Stimulated activated CD8-positive, alpha-beta memory T cell treated with anti-CD3 and anti-CD28 coated beads, Interleukin-2, amount 100 ng/mL, for 48 hours (primary cell): ENCODE measurements around the gene MYRFL.
"Not testable (repeated sequence)": the region's sequence is repeated elsewhere in the genome, so short reads cannot be mapped to it uniquely, and the experiment has no call there.

Experiments
- DNase-seq, 2 donors: peaks; one replicate each; pipeline ENCODE4 v3.0.0-alpha.2; 2020; ENCODE audit warnings: low read depth in 2 of 2

The MYRFL gene

DNA sequence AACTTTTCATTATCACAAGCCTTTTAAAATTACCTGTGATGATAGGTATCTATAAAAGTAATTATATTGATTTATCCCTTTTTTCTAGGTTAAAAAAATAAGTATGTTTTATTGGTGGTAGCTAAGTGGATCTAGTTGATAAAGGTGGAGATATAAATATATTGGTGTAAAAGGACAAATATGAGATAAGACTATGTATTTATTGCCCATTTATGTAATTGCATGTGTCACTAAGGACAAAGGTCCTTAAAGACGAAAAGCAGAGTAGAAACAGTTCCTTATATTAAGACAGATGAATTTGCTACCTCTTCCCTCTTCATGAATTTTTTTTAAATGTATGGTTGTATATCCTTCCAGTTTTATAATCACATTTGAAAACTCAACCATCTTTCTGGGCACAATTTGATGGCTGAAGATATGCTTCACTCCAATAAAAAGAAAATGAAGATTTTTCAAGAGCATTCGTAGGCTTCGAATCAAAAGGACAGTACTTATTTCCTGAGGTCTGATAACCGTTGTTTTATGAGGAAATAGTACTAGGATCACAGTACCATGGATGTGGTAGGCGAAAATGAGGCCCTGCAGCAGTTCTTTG is at the start of gene MYRFL:
Gene MYRFL, plus strand, starts transcription at position 262 of the 595 bp plus-strand sequence. Its CDS starts 291 bp downstream, at position 553.
- DNase-seq = no peak

DNA sequence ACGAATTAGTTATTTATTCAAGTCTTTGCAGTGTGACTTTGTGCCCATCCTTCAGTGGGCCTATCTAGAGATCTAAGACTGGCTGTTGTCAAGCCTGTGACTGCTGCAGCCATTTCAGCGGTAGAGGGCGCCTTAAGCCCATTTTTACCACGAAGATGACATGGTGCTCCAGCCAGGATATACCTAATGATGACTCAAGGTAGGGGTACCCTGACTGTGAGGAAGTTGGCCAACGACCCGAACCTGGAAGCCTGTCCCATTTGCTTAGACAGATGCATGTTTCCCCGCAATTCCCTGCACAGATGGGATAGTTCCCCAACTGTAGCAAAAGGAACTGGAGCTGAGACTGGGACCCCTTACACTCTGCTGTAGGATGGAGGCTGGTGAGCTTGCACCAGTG is 45.1 kb upstream of the MYRFL start:
- no peak for DNase-seq

DNA sequence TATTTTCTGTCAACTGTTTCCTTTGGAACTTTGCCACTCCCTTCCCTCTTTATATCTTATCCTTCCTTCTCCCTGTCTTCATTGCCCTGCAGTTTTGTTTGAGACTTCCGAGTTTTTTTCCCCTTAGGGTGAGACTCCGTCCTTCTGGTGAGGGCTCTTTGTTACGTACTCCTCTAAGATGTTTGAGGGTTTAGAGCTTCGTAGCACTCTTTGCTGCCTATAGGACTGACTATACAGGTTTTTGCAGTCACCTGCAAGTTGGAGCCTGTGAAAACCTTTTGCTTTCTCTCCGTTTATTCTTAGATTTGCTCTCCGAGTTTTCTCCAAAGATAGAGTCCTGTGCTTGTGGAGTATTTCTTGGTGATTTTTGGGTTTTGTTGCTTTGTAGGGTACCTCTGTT is 41.7 kb upstream of the MYRFL start:
- DNase-seq = no peak

DNA sequence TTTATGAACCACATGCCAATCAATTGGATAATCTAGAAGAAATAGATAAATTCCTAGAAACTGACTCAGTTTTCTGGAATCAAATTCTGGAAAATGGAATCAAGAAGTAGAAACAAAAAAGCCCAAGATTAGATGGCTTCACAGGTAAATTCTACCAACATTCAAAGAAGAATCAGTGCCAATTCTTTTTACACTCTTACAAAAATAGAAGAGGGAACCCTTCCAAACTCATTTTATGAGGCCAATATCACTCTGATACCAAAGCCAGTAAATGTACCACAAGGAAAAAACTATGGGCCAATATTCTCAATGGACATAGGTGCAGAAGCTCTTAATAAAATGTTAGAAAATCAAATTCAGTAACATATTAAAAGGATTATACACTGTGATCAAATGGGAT is 35.7 kb upstream of the MYRFL start:
- DNase-seq = no peak

DNA sequence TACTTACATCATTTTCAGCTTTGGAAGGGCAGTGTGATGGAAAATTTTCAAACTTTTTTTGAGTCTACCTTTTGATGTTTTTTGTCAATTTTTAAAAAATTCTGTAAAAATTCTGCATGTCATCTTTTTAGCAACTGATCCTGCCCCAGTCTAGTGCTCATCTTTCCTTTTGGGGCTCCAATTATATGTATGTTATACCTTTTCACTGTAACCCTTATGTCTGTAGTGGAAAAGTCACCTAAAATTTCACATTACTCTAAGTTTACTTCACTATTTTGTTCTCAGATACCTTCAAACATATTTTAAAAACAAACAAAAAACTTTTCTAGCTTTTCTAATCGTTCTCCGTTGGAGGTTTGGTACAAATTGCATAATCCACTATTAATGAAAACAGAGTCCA is 32.5 kb upstream of the MYRFL start:
- no peak for DNase-seq

DNA sequence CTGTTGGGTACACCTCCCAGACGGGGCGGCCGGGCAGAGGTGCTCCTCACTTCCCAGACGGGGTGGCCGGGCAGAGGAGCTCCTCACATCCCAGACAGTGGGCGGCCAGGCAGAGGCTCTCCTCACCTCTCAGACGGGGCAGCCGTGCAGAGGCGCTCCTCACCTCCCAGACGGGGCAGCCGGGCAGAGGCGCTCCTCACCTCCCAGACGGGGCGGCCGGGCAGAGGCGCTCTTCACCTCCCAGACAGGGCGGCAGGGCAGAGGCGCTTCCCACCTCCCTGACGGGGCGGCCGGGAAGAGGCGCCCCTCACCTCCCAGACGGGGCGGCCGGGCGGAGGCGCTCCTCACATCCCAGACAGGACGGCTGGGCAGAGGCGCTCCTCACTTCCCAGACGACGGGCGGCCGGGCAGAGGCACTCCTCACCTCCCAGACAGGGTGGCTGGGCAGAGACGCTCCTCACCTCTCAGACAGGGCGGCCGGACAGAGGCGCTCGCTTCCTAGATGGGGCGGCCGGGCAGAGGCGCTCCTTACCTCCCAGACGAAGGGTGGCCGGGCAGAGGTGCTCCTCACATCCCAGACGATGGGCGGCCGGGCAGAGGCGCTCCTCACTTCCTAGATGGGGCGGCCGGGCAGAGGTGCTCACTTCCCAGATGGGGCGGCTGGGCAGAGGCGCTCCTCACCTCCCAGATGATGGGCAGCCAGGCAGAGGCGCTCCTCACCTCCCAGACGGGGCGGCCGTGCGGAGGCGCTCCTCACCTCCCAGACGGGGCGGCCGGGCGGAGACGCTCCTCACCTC is 17.7 kb upstream of the MYRFL start:
- not testable (repeated sequence) for DNase-seq

DNA sequence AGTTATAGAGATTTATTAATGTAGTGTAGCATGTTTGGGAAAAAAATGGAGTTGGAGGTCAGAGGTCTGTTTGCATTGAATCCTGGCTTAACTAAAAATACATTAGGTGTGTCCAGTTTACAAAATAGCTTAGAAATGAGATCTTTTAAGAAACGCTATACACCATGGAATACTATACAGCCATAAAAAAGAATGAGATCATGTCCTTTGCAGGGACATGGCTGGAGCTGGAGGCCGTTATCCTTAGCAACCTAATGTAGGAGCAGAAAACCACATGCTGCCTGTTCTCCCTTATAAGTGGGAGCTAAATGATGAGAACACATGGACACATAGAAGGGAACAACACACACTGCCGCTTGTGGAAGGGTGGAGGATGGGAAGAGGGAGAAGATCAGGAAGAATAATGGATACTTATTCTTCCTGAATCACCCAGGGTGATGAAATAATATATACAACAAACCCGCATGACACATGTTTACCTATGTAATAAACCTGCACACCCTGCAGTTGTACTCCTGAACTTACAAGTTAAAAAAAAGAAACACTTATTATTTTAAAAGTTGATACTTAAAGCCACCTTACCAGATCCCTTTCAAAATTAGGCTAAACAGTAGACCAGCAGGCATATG is 14.0 kb upstream of the MYRFL start:
- no peak for DNase-seq

DNA sequence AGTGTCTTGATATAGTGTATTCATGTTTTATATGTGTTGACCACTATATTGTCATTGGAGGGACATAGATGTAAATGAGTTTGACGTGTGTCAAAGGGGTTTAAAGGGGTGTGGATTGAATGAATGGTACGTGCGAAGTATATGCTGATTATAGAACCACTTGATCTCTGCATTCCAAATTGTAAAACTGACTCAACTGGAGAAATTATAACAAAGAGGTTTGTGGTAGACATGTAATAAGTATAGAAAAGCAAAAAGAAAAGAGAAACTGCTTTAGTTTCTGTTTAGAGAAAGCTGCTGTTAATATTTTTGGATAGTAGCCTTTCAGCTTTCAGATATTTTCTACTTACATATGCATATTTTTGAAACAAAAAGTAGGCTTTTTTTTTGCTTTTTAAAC is 8.9 kb upstream of the MYRFL start:
- DNase-seq = no peak

DNA sequence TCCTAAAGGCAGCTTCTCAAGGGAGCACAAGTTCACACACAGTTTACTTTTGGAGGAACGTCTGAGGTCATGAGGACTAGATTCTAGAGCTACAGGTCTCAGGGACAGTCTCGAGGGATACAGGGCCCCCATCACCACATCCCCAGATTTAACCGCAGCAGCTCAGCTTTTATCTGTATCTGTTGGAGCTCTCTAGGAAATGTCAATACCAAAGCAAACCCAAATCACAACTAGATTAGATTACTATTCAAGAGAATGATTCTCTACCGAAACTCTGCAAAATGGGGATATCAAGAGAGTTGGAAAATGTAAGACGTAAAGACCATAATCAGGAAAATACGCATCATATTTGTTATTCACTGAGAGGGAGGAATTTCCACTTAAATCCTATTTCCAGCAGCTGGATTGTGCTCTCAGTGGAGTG is 4.0 kb upstream of the MYRFL start:
- DNase-seq = no peak

DNA sequence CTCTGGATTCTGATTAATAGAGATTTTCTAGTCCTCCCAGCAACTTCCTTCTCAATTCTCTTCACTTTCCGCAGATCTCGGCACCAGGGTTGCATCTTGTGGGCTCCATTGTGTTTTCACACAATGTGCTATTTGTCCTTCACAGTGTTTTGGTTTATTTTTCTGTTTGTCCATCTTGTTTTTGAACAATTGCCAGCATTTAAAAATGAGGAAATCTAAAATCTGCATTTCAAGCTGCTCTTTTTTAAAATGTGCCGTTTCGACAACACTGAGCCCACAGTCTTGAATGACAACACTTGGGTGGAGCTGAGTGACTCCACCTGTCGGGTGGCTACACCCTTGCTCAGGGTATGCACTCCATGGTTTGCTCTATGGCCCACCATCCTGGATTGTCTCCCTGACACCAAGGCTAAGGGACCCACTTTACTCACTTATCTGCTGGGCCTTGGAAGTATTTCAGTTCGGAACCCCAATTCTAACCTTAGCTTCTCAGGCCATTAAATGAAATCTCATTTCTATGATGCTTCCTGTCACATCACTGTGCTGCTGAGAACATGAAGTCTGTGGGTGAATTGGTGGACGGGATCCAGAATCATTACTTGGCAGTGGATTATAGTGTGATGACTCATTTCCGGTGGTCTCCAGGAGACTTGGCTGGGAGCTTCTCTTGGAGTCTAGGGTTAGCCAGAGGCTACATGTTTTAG is 3.4 kb upstream of the MYRFL start:
- no peak for DNase-seq

DNA sequence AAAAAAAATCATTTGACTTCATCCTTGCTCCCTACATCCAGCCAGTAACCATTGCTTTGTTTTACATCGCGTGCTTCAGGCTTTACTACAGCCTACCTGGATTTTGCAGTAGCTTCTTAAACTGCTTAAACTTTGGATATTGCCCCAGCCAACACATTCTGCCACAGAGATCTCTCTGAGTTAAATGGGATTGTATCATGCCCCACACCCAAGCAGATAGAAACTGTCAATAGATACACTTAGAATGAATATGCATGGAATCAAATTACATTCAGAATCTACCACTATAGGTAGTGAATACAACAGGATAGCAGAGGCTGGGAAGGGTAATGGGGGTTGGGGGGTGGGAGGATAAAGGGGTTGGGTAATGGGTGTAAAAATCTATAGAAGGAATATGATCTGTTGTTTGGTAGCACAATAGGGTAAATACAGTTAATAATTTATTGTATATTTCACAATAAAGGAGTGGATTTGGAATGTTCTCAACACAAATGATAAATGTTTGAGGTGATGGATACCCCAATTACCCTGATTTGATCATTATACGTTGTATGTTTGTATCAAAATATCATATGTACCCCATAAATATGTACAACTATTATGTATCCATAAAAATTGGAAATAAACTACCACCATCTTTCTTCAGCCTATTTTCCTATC is 2.7 kb upstream of the MYRFL start:
- no peak for DNase-seq

DNA sequence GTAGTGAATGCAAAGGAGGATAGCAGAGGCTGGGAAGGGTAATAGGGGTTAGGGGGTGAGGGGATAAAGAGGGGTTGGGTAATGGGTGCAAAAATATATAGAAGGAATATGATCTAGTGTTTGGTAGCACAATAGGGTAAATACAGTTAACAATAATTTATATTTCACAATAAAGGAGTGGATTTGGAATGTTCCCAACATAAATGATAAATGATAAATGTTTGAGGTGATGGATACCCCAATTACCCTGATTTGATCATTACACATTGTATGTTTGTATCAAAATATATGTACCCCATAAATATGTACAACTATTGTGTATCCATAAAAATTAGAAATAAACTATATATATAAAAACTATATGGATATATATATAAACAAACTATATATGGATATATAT is 999 bp upstream of the MYRFL start:
- DNase-seq = no peak

DNA sequence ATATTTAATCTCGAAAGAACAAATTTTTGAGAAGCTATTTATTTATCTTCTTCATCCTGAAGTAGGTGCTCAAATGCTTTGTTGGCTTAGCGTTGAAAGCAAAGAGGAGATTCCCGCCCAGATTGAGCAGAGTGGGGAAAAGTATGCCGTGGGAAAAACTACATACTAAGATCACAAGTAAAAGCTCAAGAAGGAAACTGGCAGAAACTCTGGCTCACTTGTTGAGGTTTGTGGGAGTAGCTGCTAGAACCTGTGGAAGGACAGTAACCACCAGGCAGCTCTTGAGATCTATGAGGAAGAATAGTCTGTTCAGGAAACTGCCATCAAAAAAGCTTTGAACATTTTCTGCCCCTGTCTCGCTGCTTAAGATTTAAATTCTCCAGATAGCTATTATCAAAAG is 3.9 kb downstream of the MYRFL start:
- no peak for DNase-seq

DNA sequence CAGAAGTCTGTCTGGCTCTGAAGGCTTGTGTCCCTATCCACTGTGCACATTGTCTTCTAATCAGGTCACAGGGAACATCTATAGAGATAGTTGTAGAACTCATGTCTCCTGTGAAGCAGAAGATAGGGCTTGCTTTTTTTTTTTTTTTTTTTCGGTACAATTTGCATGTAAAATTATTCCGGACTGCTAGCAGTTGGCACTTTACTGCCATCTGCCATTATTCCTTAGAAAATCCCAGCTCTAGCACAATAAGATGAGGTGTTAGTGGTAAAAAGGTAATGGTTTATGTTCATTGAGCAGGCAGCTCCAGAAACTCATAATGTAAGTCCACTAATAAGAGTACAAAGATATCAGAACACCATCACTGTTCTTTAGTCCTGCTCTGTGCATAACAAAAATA is 8.7 kb downstream of the MYRFL start:
- DNase-seq = no peak

DNA sequence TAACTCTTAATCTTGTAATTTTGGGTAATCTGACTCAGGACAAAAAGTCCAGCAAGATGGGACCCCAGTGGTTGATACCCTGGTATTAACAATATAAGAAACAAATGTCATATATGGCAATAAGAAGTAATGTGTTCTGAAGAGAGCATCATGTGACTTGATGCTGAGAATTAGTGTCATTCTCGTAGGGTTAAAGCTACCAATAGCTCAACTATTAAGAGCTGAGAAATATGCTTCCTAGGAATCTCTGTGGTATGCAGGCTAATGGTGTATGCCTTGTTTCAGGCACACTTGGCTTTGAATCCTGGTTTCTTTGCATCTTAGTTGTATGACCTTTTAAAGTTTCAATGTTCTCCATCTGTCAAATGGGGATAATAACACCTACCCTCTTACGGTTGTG is 9.1 kb downstream of the MYRFL start:
- DNase-seq = no peak

DNA sequence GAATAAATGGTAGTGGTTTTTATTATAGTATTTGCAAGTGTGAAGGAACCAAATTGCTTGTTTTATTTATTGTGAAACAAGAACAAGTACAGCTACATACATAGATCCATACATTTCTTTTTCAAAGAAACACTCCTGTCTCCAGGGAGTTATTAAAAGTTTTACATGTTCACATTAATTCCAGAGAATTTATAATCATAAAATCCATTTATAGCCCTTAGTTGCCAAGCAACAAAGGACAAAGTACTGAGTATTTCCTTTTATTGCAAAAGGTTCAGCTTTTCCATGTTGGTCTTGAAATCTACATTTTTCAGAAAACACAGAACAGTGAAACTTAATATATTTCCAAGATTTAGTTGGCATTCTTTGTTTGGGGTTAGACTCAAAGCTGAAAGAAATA is 9.5 kb downstream of the MYRFL start:
- DNase-seq = no peak

DNA sequence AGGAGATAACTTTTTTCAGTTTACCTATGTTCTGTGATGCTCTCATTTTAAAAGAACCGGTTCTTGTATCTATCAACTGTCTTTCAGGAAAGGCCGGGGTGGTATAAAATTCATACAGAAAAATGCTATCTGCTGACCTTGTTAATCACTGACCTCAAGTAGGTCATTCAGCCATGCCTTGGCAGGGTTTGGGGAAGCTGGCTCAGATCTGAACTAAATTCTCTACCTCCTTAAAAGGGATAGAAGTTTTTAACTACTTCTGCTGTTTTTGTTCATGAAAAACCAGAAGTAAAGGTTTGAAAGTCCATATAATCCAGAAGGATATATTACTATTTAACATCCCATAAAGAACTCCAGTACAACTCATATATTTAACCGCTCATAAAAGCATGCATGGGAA is 10.1 kb downstream of the MYRFL start:
- no peak for DNase-seq

DNA sequence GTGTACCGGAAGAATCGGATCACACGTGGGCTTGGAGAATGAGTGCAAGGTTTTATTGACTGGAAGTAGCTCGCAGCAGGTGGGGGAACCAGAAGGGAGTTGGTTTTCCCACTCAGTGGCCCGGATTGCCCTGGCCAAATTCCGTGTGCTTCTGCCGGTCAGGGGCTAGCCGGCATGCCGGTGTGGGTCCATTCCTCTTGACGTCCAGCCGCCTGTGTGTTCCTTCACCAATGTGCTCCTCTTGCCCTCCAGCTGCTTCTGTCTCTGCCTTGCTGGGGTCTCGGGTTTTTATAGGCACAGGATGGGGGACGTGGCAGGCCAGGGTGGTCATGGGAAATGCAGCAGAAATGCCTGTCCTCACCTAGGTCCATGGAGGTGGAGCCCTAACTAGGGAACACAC is 11.0 kb downstream of the MYRFL start:
- DNase-seq = no peak

DNA sequence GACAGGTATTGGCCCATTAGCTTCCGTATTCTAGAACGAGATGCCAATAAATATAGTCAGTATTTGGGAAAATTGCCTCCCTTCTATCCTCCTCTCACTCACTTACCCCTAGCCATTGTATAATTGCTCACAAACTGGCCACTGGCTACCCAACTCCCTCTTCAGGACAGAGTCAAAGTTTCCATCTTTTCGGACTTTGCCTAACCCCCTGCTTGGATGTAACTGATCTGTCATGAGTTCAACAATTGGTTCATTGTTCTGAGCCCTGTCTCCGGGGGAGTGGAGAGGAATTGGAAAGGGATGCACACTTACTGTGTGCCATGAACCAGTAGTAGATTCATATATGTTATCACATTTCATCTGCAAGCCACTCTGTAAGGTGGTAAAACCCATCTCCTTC is 12.2 kb downstream of the MYRFL start:
- no peak for DNase-seq

DNA sequence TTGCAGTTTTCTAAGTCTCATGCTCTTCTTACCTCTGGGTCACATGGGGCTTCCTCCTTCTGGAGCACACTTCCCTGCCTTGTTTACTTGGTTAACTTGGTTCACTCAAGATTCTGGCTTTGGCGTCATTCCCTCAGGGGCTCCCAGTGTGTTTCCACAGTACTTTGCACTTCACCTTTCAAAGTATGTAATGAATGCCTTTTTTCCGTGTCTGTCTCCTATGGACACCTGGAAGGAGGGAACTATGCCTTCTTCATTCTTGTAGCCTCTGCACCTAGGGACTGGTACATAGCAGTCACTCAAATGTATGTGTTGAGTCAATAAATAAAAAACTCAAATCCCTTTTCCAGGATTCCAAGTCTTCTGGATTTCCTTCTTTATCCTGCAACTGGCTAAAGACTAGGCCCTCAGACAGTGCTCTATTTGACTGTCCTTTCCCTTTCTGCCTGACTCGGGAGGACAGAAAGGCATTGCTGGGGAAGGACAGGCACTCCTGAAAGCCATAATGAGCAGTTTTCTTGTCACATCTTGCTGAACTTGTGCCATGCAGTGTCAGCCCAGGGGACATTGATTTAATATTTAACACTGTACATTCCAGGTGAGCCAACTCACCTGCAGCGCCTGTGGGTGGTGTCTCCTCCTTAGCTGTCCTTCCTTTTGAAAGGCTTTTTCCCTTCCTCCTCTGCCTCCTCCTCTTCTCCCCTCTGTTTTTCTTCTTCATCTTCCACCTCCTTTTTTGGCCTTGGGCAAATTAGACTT is 12.8 kb downstream of the MYRFL start:
- DNase-seq = no peak

DNA sequence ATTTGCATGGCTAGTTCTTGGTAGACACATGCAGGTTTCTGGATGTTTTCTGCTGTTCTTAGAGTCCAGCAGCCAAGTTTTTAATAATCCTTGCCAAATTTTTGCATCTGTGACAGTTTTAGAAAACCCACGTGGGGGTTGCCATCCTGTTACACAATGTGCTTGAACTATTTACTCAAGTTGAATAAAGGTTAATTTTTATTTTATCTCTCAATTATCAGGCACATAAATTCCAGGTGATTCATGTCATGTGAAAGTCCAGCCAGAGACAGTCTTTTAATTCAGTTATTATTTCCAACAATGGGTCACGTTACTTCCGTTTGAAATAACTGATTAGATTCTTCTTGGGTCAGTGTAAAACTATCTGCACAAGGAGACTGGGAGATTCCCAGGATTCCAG is 15.7 kb downstream of the MYRFL start:
- DNase-seq = no peak
